ENCODE data around the gene SMIM33.
"Not testable (repeated sequence)": the region's sequence is repeated elsewhere in the genome, so short reads cannot be mapped to it uniquely, and the experiment has no call there.

The SMIM33 gene

GRCh38 chr5:139470821-139471300, at the start of gene SMIM33:
Gene SMIM33 (plus strand): TSS chr5:139471004. CDS start chr5:139471122, 118 bp downstream.
- DNase-seq, result peak; percentile 46

GRCh38 chr5:139422307-139422893, 48.4 kb upstream of the SMIM33 start:
- peak; percentile 86 for DNase-seq

GRCh38 chr5:139425497-139425896, 45.3 kb upstream of the SMIM33 start:
- no peak for DNase-seq

GRCh38 chr5:139426203-139426885, 44.5 kb upstream of the SMIM33 start:
- no peak for DNase-seq

- no peak for DNase-seq
Observed at GRCh38 chr5:139430015-139430414, 40.8 kb upstream of the SMIM33 start.

- no peak for DNase-seq
Observed at GRCh38 chr5:139431706-139432105, 39.1 kb upstream of the SMIM33 start.

- no peak for DNase-seq
Observed at GRCh38 chr5:139435676-139436075, 35.1 kb upstream of the SMIM33 start.

- DNase-seq, result no peak
Observed at GRCh38 chr5:139438707-139439012, 32.1 kb upstream of the SMIM33 start.

- peak; percentile 87 for DNase-seq
Observed at GRCh38 chr5:139439013-139439903, 31.5 kb upstream of the SMIM33 start, which contains the start of gene DNAJC18. Gene DNAJC18 (minus strand): TSS chr5:139439525. CDS start chr5:139439445, 80 bp downstream.

- not testable (repeated sequence) for DNase-seq
Observed at GRCh38 chr5:139440416-139440815, 30.4 kb upstream of the SMIM33 start.

GRCh38 chr5:139443831-139444453, 26.9 kb upstream of the SMIM33 start:
- DNase-seq, result peak; percentile 58

- DNase-seq, result no peak
Observed at GRCh38 chr5:139445325-139446170, 25.3 kb upstream of the SMIM33 start.

- no peak for DNase-seq
Observed at GRCh38 chr5:139446956-139447779, 23.6 kb upstream of the SMIM33 start.

- DNase-seq, result no peak
Observed at GRCh38 chr5:139451176-139451575, 19.6 kb upstream of the SMIM33 start.

- no peak for DNase-seq
Observed at GRCh38 chr5:139451878-139452660, 18.7 kb upstream of the SMIM33 start.

GRCh38 chr5:139453683-139454567, 16.9 kb upstream of the SMIM33 start:
- peak; percentile 59 for DNase-seq

GRCh38 chr5:139454568-139455290, 16.1 kb upstream of the SMIM33 start:
- DNase-seq, result no peak

- no peak for DNase-seq
Observed at GRCh38 chr5:139456776-139457175, 14.0 kb upstream of the SMIM33 start.

- no peak for DNase-seq
Observed at GRCh38 chr5:139457241-139457640, 13.6 kb upstream of the SMIM33 start.
